Liver (tissue), 9 donors: ENCODE measurements around the gene GPRC5D. TPM values are rescaled to one million over a fixed set of nuclear protein-coding genes. Genes with fewer than 3 reads are reported as not detected.

ENCODE experiments used
- DNase-seq: peaks from one replicate; pipeline ENCODE4 v3.0.0-alpha.2; 2017; ENCODE audit warnings: low spot score
- H3K27ac ChIP-seq, 2 donors: one replicate each; pipeline ENCODE4 v1.7.0; 2013; ENCODE audit warnings: inconsistent platforms in 2 of 2, low read length in 2 of 2, control low read depth in 1 of 2, low read depth in 1 of 2, mild to moderate bottlenecking in 1 of 2
- H3K27me3 ChIP-seq, 4 donors: one replicate each; pipeline versions ENCODE4 v1.6.1 to v1.7.0; 2013; ENCODE audit warnings: low read length in 3 of 4, inconsistent platforms in 1 of 4, mild to moderate bottlenecking in 1 of 4, moderate library complexity in 1 of 4; ENCODE audit not compliant: control insufficient read depth in 4 of 4, insufficient read depth in 4 of 4
- H3K36me3 ChIP-seq, 4 donors: one replicate each; pipeline versions ENCODE4 v1.6.1 to v1.7.0; 2013; ENCODE audit warnings: low read length in 3 of 4, mild to moderate bottlenecking in 3 of 4, low read depth in 1 of 4, moderate library complexity in 1 of 4; ENCODE audit not compliant: control insufficient read depth in 4 of 4, insufficient read depth in 3 of 4
- H3K4me1 ChIP-seq, 4 donors: one replicate each; pipeline versions ENCODE4 v1.6.1 to v1.7.0; 2013; ENCODE audit warnings: low read length in 3 of 4, mild to moderate bottlenecking in 3 of 4, moderate library complexity in 1 of 4; ENCODE audit not compliant: control insufficient read depth in 4 of 4, insufficient read depth in 4 of 4
- H3K4me3 ChIP-seq, 3 donors: one replicate each; pipeline versions ENCODE4 v1.6.1 to v1.7.0; 2013; ENCODE audit warnings: low read length in 3 of 3, control low read depth in 1 of 3, low read depth in 1 of 3, mild to moderate bottlenecking in 1 of 3
- H3K9ac ChIP-seq, 2 donors: one replicate each; pipeline ENCODE4 v1.7.0; 2013; ENCODE audit warnings: low read length in 2 of 2, mild to moderate bottlenecking in 2 of 2, moderate library complexity in 2 of 2, control low read depth in 1 of 2, low read depth in 1 of 2
- H3K9me3 ChIP-seq, 4 donors: one replicate each; pipeline versions ENCODE4 v1.6.1 to v1.7.0; 2013; ENCODE audit warnings: low read length in 3 of 4; ENCODE audit not compliant: control insufficient read depth in 4 of 4
- FOXA1 ChIP-seq: IDR thresholded peaks from 2 replicates; pipeline ENCODE4 v1.6.1; 2016; ENCODE audit warnings: antibody characterized with exemption
- FOXA2 ChIP-seq: IDR thresholded peaks from 2 replicates; pipeline ENCODE4 v1.6.1; 2016; ENCODE audit warnings: antibody characterized with exemption
- HNF4A ChIP-seq, 2 donors: conservative IDR thresholded peaks; 2 replicates each; pipeline ENCODE4 v1.6.1; 2016; ENCODE audit warnings: antibody characterized with exemption in 2 of 2, mild to moderate bottlenecking in 2 of 2
- HNF4G ChIP-seq: IDR thresholded peaks from 2 replicates; pipeline ENCODE4 v1.6.1; 2016; ENCODE audit warnings: antibody characterized with exemption
- JUND ChIP-seq, 2 donors: IDR thresholded peaks; 2 replicates each; pipeline ENCODE4 v1.6.1; 2016; ENCODE audit warnings: antibody characterized with exemption in 2 of 2
- RAD21 ChIP-seq, 2 donors: IDR thresholded peaks; 2 replicates each; pipeline ENCODE4 v1.6.1; 2016; ENCODE audit warnings: antibody characterized with exemption in 2 of 2, mild to moderate bottlenecking in 2 of 2
- RXRA ChIP-seq, 2 donors: IDR thresholded peaks; 2 replicates each; pipeline ENCODE4 v1.6.1; 2017 to 2018; ENCODE audit warnings: antibody characterized with exemption in 2 of 2, mild to moderate bottlenecking in 1 of 2
- whole genome bisulfite sequencing: extraction: QIAGEN DNeasy Blood & Tissue Kit; methylation state at CpG from one replicate; pipeline ENCODE4 v1.1.7; 2013; 5-methylcytosine and 5-hydroxymethylcytosine counted together
- polyA plus RNA-seq, 2 donors: library from polyadenylated mRNA; stranded (reverse) in 1 of 2; unstranded in 1 of 2; fragments of 200-250 nt in 1 of 2; fragments of >200 nt in 1 of 2; fragmentation: Nextera tagmentation in 1 of 2; extraction: Ambion mirVana in 1 of 2; gene quantifications; one replicate each; pipeline versions ENCODE4 v1.2.1 to v1.2.3, GENCODE V29; 2013 to 2015
- total RNA-seq, 2 donors: library from RNA; depleted of rRNA; stranded (reverse); fragments of >200 nt; gene quantifications; one replicate each; pipeline ENCODE4 v1.2.3, GENCODE V29; 2014
- TF ChIP-seq, protein P1 (sequence below): fragments of 150-350 bp; IDR thresholded peaks from 2 replicates; pipeline ENCODE4 v1.5.1; 2017; ENCODE audit warnings: improper control_type of control experiment, low read depth, low read length; ENCODE audit not compliant: missing input control
- TF ChIP-seq, protein P2 (sequence below): IDR thresholded peaks from 2 replicates; pipeline ENCODE4 v1.6.1; 2016; ENCODE audit warnings: antibody characterized with exemption
- TF ChIP-seq, protein P3 (sequence below): IDR thresholded peaks from 2 replicates; pipeline ENCODE4 v1.6.1; 2016; ENCODE audit warnings: antibody characterized with exemption
- TF ChIP-seq, protein P4 (sequence below): IDR thresholded peaks from 2 replicates; pipeline ENCODE4 v1.6.1; 2016; ENCODE audit warnings: antibody characterized with exemption
- donor health status: healthy.
- donor health status: healthy.
- donor health status: healthy.
- donor health status: healthy.
- donor health status: healthy.

The GPRC5D gene
- total and polyA plus RNA-seq, 4 donors = 0.13 to 0.17 TPM; not detected in 2

DNA sequence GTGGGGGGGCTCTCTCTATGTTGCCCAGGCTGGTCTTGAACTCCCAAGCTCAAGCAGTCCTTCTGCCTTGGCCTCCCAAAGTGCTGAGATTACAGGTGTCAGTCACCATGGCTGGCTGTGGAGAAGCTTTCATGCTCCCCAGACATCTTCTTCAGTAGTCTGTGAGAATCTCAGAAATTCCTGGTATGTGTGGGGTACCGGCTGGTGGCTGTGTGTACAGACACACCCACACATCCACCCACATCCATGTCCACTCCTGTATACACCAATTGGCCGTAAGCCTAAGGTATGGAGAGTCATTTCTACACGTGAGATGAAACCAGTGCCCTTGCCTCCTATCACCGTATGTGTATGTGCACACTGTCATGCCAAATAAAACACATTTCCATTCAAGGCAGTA, 27.8 kb downstream of the GPRC5D start:
- H3K4me3 ChIP-seq = no peak overlapping the region
- no peaks in the 10 kb centered on the region for H3K4me1 ChIP-seq
- no peak overlapping the region for H3K9ac ChIP-seq
- 82% methylated on average over 4 of the region's 4 CpGs for WGBS
- no peaks in the 10 kb centered on the region for H3K27me3 ChIP-seq
- H3K27ac ChIP-seq = no peak overlapping the region
- H3K9me3 ChIP-seq = no peaks in the 10 kb centered on the region
- DNase-seq = no peak
- TF ChIP-seq RAD21 (IDR thresholded peaks at IDR 0.05) (no peak), HNF4G (no peak), RXRA (IDR thresholded peaks at IDR 0.05) (no peak), FOXA1 (no peak), JUND (IDR thresholded peaks at IDR 0.05) (no peak), HNF4A (conservative IDR thresholded peaks at IDR 0.05) (no peak)
- TF ChIP-seq, protein P1, sequence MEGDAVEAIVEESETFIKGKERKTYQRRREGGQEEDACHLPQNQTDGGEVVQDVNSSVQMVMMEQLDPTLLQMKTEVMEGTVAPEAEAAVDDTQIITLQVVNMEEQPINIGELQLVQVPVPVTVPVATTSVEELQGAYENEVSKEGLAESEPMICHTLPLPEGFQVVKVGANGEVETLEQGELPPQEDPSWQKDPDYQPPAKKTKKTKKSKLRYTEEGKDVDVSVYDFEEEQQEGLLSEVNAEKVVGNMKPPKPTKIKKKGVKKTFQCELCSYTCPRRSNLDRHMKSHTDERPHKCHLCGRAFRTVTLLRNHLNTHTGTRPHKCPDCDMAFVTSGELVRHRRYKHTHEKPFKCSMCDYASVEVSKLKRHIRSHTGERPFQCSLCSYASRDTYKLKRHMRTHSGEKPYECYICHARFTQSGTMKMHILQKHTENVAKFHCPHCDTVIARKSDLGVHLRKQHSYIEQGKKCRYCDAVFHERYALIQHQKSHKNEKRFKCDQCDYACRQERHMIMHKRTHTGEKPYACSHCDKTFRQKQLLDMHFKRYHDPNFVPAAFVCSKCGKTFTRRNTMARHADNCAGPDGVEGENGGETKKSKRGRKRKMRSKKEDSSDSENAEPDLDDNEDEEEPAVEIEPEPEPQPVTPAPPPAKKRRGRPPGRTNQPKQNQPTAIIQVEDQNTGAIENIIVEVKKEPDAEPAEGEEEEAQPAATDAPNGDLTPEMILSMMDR = no peak
- TF ChIP-seq, protein P2, sequence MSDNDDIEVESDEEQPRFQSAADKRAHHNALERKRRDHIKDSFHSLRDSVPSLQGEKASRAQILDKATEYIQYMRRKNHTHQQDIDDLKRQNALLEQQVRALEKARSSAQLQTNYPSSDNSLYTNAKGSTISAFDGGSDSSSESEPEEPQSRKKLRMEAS = no peak
- H3K36me3 ChIP-seq = no peaks in the 10 kb centered on the region

DNA sequence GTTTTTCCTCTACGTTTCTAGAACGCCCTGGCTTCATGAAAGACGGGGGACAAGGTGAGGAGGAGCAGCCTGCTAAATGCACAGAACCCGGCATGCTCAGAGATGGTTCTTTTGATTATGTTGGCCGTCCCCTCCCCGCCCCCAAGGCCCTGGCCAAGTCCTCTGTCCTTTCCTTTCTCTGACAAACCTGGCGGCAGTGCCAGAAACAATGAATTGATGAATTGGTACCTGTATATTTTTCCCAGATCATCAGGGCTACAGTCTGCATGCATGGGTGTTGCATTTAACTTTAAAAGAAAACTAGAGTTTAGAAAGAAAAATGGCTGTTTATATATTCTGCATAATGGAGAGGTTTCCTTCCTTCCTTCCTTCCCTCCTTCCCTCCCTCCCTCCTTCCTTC, 29.0 kb downstream of the GPRC5D start:
- Histone ChIP-seq H3K27me3 (no peaks in the 10 kb centered on the region), H3K36me3 (no peaks in the 10 kb centered on the region), H3K9ac (no peak overlapping the region), H3K9me3 (no peaks in the 10 kb centered on the region), H3K4me3 (no peak overlapping the region), H3K27ac (no peak overlapping the region), H3K4me1 (no peaks in the 10 kb centered on the region)
- DNase-seq = no peak
- TF ChIP-seq, protein P3, sequence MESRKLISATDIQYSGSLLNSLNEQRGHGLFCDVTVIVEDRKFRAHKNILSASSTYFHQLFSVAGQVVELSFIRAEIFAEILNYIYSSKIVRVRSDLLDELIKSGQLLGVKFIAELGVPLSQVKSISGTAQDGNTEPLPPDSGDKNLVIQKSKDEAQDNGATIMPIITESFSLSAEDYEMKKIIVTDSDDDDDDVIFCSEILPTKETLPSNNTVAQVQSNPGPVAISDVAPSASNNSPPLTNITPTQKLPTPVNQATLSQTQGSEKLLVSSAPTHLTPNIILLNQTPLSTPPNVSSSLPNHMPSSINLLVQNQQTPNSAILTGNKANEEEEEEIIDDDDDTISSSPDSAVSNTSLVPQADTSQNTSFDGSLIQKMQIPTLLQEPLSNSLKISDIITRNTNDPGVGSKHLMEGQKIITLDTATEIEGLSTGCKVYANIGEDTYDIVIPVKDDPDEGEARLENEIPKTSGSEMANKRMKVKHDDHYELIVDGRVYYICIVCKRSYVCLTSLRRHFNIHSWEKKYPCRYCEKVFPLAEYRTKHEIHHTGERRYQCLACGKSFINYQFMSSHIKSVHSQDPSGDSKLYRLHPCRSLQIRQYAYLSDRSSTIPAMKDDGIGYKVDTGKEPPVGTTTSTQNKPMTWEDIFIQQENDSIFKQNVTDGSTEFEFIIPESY = no peak
- TF ChIP-seq FOXA2 (no peak), JUND (IDR thresholded peaks at IDR 0.05) (no peak), HNF4G (no peak), RAD21 (IDR thresholded peaks at IDR 0.05) (no peak)
- TF ChIP-seq, protein P4, sequence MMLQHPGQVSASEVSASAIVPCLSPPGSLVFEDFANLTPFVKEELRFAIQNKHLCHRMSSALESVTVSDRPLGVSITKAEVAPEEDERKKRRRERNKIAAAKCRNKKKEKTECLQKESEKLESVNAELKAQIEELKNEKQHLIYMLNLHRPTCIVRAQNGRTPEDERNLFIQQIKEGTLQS = no peak
- TF ChIP-seq, protein P1 = no peak
- TF ChIP-seq, protein P2 = no peak
- WGBS = 96% methylated on average over 7 of the region's 7 CpGs
